HEK293 (cell line): Measurements from ENCODE around the gene SART1.

Source experiments
- CTCF ChIP-seq: fragments of 450-650 bp; formaldehyde crosslinking; IDR thresholded peaks from 2 replicates; pipeline ENCODE4 v1.5.1; 2016; ENCODE audit warnings: missing biosample characterization, missing genetic modification characterization
- REST ChIP-seq: fragments of 450-650 bp; formaldehyde crosslinking; IDR thresholded peaks from 2 replicates; pipeline ENCODE4 v1.5.1; 2016; ENCODE audit warnings: missing biosample characterization, missing genetic modification characterization
- ZEB2 ChIP-seq: fragments of 450-650 bp; formaldehyde crosslinking; IDR thresholded peaks from 2 replicates; pipeline ENCODE4 v1.5.1; 2016; ENCODE audit warnings: missing biosample characterization, missing genetic modification characterization
- ZNF24 ChIP-seq: fragments of 450-650 bp; formaldehyde crosslinking; IDR thresholded peaks from 2 replicates; pipeline ENCODE4 v1.5.1; 2016; ENCODE audit warnings: missing biosample characterization, missing genetic modification characterization
- ZNF518A ChIP-seq: fragments of 450-650 bp; formaldehyde crosslinking; conservative IDR thresholded peaks from 2 replicates; pipeline ENCODE4 v1.5.1; 2016; ENCODE audit warnings: low read depth, missing biosample characterization, missing genetic modification characterization
- ZSCAN16 ChIP-seq: fragments of 450-650 bp; formaldehyde crosslinking; IDR thresholded peaks from 2 replicates; pipeline ENCODE4 v1.5.1; 2016; ENCODE audit warnings: missing biosample characterization, missing genetic modification characterization

- no peak for TF ChIP-seq CTCF (tag by site-specific recombination)
- TF ChIP-seq ZNF518A (tag by site-specific recombination): no peak
- no peak for TF ChIP-seq REST
- TF ChIP-seq ZEB2 (tag by site-specific recombination): no peak
- no peak for TF ChIP-seq ZSCAN16 (tag by site-specific recombination)
- no peak for TF ChIP-seq ZNF24 (tag by site-specific recombination)
These were observed 17.1 kb downstream of the SART1 start for GRCh38 chr11:65978391-65979238.
